NCI-H1930 (cell line): ENCODE results near the gene RUNX2.
"Not testable (repeated sequence)": the region's sequence is repeated elsewhere in the genome, so short reads cannot be mapped to it uniquely, and the experiment has no call there.

Experiments used
- DNase-seq, 2 experiments: peaks; one replicate each; lab custom pipeline; 2025; lab: John Stamatoyannopoulos, UW

Gene RUNX2

DNA sequence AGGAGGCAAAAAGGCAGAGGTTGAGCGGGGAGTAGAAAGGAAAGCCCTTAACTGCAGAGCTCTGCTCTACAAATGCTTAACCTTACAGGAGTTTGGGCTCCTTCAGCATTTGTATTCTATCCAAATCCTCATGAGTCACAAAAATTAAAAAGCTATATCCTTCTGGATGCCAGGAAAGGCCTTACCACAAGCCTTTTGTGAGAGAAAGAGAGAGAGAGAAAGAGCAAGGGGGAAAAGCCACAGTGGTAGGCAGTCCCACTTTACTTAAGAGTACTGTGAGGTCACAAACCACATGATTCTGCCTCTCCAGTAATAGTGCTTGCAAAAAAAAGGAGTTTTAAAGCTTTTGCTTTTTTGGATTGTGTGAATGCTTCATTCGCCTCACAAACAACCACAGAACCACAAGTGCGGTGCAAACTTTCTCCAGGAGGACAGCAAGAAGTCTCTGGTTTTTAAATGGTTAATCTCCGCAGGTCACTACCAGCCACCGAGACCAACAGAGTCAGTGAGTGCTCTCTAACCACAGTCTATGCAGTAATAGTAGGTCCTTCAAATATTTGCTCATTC, at the start of gene RUNX2:
TSS of gene RUNX2 (plus strand) at position 375 of the 567 bp plus-strand sequence. CDS start 397 bp downstream, outside the sequence.
- DNase-seq = no peak

DNA sequence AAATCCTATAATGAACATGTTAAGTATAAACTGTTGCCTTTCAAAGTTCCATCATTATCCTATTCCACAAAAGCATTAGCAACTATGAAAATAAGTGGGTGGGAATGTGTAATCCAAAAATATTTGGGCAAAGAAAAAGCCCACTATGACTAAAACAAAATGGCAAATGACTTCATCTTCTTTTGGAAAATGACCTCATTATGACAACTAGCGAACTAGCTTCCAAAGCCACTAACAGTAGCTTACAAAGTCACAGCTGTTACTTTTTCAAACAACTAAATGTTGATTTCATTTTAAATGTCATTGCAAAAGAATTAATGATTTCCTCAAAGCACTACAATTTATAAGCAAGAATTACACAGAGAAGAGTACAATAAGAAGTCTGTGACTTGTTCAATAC, 49.8 kb upstream of the RUNX2 start:
- DNase-seq = no peak

DNA sequence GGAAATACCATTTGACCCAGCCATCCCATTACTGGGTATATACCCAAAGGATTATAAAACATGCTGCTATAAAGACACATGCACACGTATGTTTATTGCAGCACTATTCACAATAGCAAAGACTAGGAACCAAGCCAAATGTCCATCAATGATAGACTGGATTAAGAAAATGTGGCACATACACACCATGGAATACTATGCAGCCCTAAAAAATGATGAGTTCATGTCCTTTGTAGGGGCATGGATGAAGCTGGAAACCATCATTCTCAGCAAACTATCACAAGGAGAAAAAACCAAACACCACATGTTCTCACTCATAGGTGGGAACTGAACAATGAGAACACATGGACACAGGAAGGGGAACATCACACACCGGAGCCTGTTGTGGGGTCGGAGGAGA, 41.4 kb upstream of the RUNX2 start:
- not testable (repeated sequence) for DNase-seq

DNA sequence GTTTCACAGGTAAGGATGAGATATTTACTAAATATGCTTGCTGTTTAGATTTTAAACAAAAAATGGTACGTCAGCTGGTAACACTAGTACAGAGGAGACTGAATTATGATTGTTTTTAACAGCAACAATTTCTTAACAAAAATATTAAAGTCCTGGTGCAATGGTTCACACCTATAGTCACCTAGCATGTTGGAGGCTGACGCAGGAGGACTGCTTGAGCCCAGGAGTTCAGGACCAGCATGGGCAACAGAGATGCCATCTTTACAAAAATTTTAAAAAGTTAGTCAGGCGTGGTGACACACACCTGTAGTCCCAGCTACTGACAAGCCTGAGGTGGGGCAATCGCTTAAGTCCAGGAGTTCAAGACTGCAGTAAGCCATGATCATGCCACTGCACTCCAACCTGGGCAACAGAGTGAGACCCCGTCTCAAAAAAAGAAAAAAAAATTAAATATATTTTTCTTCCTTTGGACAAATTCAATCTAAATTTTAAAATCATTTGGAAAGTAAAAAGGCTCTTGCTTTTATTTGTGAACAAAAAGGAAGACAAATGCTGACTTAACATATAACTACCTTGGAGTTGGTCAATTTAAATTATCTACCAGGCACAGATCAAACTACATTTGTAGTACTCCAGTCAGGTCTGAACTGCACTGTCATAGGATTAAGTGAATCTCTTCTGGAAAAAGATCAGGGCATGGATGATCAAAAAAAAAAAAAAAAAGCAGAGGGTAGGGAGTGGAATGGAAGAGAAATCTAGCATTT, 38.2 kb upstream of the RUNX2 start:
- DNase-seq = no peak

DNA sequence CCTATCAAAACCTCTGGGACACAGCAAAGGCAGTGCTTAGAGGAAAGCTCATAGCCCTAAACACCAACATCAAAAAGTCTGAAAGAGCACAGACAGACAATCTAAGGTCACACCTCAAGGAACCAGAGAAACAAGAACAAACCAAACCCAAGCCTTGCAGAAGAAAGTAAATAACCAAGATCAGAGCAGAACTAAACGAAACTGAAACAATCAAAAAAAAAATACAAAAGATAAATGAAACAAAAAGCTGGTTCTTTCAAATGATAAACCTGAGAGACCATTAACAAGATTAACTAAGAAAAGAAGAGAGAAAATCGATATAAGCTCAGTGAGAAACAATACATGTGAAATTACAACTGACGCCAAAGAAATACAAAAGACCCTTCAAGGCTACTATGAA, 34.8 kb upstream of the RUNX2 start:
- DNase-seq = no peak

DNA sequence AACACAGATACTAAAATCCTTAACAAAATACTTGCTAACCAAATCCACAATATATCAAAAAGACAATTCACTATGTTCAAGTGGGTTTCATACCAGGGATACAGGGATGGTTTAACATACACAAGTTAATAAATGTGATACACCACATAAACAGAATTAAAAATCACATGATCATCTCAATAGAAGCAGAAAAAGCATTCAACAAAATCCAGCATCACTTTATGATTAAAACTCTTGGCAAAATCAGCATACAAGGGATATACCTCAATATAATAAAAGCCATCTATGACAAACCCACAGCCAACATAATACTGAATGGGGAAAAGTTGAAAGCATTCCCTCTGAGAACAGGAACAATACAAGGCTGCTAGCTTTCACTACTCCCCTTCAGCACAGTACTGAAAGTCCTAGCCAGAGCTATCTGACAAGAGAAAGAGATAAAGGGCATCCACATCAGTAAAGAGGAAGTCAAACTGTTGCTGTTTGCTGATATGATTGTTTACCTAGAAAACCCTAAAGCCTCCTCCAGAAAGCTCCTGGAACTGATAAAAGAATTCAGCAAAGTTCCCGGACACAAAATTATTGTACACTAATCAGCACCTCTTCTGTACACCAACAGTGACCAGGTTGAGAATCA, 33.9 kb upstream of the RUNX2 start:
- not testable (repeated sequence) for DNase-seq

DNA sequence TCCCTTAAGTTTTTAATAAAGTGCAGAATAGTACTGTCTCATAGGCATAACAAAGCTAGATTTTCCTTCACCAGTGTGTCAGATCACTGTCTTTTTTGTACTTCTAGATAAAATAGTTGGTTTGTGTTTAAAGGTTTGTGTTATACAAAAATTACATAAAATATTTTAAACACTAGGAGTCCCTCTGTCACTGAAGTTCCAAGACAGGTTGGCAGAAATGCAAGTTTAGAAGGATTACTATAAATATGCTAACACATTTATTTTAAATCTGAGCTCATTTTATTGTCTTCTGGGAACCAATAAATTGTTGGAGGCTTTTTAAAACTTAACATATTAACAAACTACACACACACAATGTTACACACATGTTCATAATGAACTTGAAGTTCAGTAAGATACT, 30.8 kb upstream of the RUNX2 start:
- no peak for DNase-seq

DNA sequence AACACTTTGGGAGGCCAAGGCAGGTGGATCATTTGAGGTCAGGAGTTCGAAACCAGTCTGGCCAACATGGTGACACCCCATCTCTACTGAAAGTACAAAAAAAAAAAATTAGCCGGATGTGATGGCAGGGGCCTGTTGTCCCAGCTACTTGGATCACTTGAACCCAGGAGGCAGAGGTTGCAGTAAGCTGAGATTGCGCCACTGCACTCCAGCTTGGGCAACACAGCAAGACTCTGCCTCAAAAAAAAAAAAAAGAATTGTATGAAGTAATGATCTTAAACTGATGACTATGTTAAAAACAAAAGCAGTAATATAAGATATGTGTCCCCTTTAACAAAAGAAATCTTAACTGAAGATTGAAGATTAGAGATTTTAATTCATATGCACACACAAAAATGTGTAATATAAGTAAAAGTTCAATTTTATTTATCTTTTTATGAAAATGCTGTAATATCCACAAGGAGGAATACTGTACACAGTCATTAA, 29.0 kb upstream of the RUNX2 start:
- DNase-seq = no peak

DNA sequence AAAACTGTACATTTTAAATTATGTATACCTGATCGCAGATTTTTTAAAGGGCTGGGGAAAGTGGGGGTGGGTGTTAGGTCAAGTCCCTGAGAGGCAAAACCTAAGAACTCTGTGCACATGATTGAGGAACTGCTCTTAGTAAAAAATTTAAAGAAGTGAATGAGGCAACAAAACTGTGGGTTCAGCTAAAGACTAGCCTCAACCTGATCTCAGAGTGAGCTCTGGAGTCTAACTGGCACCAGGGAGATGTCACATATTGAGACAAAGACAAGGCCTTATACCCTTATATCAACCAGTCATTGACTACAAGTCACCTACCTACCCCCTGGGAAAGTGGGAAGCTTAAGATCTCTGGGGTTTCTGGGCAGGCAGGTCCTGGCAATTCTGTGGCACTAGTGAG, 27.4 kb upstream of the RUNX2 start:
- no peak for DNase-seq

DNA sequence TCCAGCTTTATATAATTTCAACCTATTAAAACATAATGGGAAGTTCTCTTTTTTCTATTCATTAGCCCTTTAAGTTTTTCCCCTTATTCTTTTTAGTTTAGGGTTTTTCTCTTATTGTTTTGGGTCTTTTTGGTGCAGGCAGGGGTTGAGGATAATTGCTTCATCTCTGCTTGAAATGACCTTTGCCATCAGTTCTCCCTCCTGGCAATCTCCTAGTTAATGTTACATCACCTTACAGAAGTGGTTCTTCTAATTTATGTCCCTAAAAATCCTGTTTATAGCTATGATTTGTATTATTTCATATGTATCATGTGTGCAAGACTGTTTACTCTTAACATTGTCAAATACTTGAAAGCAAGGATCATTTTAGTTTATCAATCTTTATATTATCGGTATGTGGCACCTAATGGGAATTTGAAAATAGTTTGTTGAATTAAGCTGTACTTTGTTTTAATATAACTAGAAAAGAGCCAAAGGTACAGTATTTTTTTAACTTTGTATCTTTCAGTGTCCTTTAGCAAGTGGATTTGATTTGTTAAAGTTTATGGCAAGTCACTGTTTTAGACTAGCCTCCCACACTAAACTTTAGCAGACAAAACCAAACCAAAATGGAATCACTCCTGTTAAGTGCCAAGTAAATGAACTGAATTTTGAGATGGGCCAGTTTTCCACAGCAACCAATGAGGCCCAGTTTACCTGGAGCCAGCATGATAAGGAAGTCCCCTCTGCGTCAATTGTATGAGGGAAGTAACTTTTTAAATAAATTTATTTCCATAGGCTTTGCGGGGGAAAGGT, 26.6 kb upstream of the RUNX2 start:
- DNase-seq = no peak

DNA sequence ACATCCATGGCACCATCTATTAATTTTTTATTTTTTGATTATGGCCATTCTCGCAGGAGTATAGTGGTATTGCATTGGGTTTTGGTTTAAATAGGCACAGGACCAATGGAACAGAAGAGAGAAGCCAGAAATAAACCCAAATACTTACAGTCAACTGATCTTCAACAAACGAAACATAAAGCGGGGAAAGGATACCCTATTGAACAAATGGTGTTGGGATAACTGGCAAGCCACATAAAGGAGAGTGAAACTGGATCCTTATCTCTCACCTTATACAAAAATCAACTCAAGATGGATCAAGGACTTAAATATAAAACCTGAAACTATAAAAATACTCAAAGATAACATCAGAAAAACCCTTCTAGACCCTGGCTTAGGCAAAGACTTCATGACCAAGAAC, 25.3 kb upstream of the RUNX2 start:
- DNase-seq = no peak

DNA sequence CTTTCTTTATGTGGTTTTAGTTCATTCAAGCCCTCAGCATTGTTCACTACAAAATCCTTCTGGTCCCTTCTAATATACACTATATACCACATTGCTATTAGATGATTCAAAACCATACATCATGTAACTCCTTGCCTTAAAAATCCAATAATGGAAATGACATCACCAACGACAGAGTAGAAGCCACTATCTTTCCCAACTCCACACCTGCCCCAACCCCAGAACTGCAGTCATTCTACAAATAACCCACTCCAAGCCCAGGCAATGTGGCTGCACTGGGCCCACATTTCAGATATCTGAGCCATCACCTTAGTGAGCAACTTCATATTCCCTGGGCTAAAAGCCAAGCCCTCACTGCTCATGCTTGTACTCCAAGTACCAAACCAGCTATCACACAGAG, 22.6 kb upstream of the RUNX2 start:
- no peak for DNase-seq

DNA sequence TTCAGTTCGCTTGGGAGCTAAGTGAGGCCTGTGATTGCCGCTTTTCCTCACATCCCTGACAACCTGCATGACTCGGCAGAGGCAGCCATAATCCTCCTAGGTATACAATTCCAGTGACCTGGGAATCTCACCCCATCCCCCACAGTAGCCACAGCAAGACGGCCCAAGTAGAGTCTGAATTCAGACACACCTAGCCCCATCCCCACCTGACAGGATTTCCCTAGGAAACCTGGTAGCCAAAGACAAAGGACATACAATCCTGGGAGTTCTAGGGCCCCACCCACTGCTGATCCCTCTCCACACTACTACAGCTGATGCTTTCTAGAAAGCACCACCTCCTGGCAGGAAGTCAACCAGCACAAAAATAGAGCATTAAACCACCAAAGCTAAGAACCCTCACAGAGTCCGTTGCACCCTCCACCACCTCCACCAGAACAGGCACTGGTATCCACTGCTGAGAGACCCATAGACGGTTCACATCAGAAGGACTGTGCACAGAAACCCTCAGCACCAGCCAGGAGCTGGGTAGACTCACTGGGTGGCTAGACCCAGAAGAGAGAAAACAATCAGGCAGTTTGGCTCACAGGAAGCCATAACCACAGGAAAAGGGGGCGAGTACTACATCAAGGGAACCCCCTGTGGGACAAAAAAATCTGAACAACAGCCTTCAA, 17.9 kb upstream of the RUNX2 start:
- no peak for DNase-seq

DNA sequence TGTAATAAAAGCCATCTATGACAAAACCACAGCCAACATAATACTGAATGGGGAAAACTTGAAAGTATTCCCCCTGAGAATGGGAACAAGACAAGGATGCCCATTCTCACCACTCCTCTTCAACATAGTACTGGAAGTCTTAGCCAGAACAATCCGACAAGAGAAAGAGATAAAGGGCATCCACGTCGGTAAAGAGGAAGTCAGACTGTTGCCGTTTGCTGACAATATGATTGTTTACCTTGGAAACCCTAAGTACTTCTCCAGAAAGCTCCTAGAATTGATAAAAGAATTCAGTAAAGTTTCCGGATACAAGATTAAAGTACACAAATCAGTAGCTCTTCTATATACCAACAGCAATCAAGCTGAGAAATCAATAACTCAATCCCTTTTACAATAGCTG, 14.0 kb upstream of the RUNX2 start:
- DNase-seq = no peak

DNA sequence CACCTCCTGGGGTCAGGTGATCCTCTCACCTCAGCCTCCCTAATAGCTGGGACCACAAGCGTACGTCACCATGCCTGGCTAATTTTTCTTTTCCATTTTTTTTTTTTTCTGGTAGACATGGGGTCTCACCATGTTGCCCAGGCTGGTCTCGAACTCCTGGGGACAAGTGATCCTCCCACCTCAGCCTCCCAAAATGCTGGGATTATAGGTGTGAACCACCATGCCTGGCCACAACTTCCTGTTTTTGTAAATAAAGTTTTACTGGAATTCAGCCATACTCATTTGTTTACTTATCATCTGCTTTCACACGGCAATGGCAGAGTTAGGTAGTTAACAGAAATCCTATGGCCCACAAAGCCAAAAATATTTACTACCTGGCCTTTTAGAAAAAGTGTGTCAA, 7.8 kb upstream of the RUNX2 start:
- no peak for DNase-seq

DNA sequence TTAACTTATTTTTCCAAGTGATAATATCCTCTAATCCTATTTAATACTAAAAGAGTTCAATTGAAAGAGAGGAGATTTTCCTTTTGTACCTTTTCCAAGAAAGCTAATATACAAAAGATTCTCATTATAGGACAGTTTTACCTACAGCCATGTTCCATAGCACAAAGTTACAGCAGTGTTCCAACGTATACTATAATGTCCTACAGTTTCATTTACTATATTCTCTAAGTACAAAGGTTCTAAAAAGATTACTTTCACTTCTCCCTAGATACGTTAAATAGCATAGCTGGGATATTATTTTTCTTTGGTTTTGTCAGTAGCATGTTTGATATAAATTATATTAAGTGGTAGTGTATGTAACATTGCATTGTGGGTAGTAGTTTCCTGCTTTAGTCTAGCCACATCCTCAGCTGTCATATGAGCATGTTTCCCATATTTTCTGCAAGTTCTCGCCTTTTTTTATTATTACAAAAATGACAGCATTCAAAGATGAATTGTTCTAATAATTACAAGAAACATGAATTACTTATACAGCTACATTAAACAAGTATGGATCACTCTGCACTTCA, 4.4 kb upstream of the RUNX2 start:
- no peak for DNase-seq

DNA sequence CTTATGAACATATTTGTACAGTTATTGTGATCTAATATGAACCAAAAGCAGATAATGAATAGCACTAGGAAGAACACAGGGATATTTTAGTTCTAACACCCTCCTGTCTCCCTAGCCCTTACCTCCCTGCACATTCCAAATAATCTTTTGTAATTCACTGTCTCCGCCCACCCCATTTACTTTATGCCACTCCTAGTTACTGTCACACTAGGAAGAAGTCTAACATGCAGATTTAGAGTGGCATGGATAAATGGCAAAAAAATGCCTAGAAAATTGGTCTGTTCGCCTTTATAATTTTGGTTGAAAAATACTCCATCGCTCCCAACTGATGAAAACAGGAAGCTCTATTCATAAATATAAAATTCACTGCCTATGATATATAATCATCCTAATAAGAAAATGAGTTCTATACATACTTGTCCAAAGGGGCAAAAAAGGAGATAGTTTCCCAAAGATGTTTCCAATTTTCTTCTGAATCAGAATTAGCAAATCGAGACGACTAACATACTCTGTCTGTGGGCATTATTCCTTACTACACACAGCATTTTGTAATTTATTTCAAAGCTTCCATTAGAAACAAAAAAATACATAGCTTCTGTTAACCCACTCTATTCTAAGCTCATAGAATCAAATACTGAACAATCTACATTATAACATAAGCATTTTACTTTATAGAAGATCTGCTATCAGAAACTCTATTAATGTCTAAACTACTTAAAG, 1.3 kb upstream of the RUNX2 start:
- no peak for DNase-seq

DNA sequence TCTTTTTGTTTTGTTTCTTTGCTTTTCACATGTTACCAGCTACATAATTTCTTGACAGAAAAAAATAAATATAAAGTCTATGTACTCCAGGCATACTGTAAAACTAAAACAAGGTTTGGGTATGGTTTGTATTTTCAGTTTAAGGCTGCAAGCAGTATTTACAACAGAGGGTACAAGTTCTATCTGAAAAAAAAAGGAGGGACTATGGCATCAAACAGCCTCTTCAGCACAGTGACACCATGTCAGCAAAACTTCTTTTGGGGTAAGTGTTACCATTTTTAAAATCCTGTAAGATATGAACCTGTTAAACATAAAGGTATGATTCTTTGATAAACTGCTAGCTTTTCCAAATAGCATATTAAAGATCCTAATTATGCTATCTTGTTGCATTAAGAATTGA, 393 bp downstream of the RUNX2 start:
- DNase-seq = no peak

DNA sequence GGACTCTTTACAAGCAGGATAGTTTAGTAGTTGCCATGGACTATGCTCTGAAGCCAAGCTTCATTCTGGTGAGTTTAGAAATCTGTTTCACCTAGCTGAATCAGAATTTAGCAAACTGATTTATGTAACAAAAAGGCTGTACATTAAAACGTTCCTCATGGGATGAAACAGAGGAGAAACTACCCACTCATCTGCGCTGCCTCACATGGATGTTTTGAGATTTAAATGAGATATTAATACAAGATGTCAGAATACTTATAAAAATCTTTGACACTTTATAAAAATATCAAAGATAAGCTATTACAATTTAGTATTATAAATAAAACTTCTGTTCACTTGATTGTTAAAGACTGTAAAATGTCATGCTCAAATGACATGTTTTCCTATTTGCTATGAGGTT, 16.8 kb downstream of the RUNX2 start:
- DNase-seq = no peak

DNA sequence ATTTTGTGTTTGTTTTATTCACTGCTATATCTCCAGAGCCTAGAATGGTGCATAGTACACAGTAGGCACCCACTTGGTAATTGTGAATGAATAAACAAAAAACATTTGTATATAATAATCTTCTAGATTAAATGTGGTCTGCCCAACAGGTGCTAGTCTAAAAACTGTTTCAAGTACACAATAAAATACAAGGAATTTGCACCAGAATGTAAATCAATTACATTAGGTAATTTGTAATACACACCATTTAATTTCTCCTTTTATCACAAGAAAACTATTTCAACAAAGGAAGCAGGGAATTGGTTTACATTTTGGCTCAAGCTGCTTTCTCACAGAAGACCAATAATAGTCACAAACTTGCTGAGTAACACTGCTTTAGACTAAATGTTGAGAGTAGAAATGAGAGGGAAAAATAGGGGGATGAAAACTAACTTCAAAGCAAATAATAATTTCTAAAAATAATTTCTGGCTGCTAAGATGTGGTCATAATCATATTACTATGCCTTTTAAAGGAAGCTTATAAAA, 22.1 kb downstream of the RUNX2 start:
- peak; percentile 48 to 61 for DNase-seq

DNA sequence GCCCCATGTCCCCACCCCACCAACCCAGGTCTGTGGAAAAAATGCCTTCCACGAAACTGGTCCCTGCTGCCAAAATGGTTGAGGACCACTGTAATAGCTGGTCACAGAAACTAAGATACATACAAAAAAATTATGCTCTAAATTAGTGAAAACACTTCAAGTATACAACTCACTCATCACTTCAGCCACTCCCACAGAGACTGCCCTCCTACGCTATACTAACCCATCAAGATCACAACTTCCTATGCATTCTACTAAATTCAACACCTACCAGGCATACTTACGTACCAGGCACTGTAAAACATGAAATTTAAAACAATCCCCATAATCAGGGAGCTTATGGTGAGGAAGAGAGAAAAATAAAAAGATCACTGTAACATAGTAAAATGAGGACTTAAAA, 22.9 kb downstream of the RUNX2 start:
- DNase-seq = no peak
